DOHH2 (cell line): ENCODE data around the gene ARID5A.

Source experiments
- H3F3A ChIP-seq: fragments of 200-600 bp; sonication (generic), shearing (Covaris generic); 2 replicates; pipeline ENCODE4 v1.6.0; 2016; ENCODE audit warnings: antibody characterized with exemption, mild to moderate bottlenecking; ENCODE audit not compliant: control insufficient read depth, insufficient read depth
- H3K27ac ChIP-seq: fragments of 200-600 bp; sonication (generic); 2 replicates; pipeline ENCODE4 v1.5.1; 2014; ENCODE audit warnings: low read depth, mild to moderate bottlenecking, low read length, moderate library complexity
- H3K27me3 ChIP-seq: fragments of 200-600 bp; sonication (generic); 2 replicates; pipeline ENCODE4 v1.6.1; 2014; ENCODE audit warnings: mild to moderate bottlenecking, low read length, mixed read lengths; ENCODE audit not compliant: control insufficient read depth
- H3K36me3 ChIP-seq: fragments of 200-600 bp; sonication (generic); 2 replicates; pipeline ENCODE4 v1.6.1; 2014; ENCODE audit warnings: mild to moderate bottlenecking, low read length, moderate library complexity, mixed read lengths; ENCODE audit not compliant: control insufficient read depth
- H3K4me1 ChIP-seq: fragments of 200-600 bp; sonication (generic); 2 replicates; pipeline ENCODE4 v1.6.1; 2014; ENCODE audit warnings: mild to moderate bottlenecking, low read length, mixed read lengths; ENCODE audit not compliant: control insufficient read depth
- H3K4me2 ChIP-seq: fragments of 200-600 bp; sonication (generic); 2 replicates; pipeline ENCODE4 v1.6.0; 2014; ENCODE audit warnings: mild to moderate bottlenecking, low read length, moderate library complexity
- H3K4me3 ChIP-seq: fragments of 200-600 bp; sonication (generic); 2 replicates; pipeline ENCODE4 v1.5.1; 2014; ENCODE audit warnings: mild to moderate bottlenecking, low read length, mixed read lengths
- H3K79me2 ChIP-seq: fragments of 200-600 bp; sonication (generic); 2 replicates; pipeline ENCODE4 v1.6.1; 2014; ENCODE audit warnings: mild to moderate bottlenecking, low read length, mixed read lengths; ENCODE audit not compliant: control insufficient read depth
- H3K9me2 ChIP-seq: fragments of 200-600 bp; sonication (generic); replicated peaks from 2 replicates; pipeline ENCODE4 v1.6.1; 2014; ENCODE audit warnings: mild to moderate bottlenecking, low read length, mixed read lengths; ENCODE audit not compliant: control insufficient read depth
- H3K9me3 ChIP-seq: fragments of 200-600 bp; sonication (generic); 2 replicates; pipeline ENCODE4 v1.6.1; 2014; ENCODE audit warnings: antibody characterized with exemption, low read length, mixed read lengths; ENCODE audit not compliant: control insufficient read depth, insufficient read depth
- H4K20me1 ChIP-seq: fragments of 200-600 bp; sonication (generic); 2 replicates; pipeline ENCODE4 v1.6.0; 2014; ENCODE audit warnings: low read depth, mild to moderate bottlenecking, antibody characterized with exemption, low read length, moderate library complexity; ENCODE audit not compliant: control insufficient read depth, insufficient read depth
- CTCF ChIP-seq: fragments of 200-600 bp; sonication (generic); IDR thresholded peaks from one replicate; pipeline ENCODE4 v1.5.1; 2014; ENCODE audit warnings: antibody characterized with exemption, mild to moderate bottlenecking, low read depth, low read length; ENCODE audit not compliant: poor library complexity, severe bottlenecking
- EZH2phosphoT487 ChIP-seq: fragments of 200-600 bp; sonication (generic); IDR thresholded peaks from 2 replicates; pipeline ENCODE4 v1.6.1; 2017; ENCODE audit warnings: borderline replicate concordance, mild to moderate bottlenecking, antibody characterized with exemption, low read length, moderate library complexity, mixed read lengths

ARID5A gene

DNA sequence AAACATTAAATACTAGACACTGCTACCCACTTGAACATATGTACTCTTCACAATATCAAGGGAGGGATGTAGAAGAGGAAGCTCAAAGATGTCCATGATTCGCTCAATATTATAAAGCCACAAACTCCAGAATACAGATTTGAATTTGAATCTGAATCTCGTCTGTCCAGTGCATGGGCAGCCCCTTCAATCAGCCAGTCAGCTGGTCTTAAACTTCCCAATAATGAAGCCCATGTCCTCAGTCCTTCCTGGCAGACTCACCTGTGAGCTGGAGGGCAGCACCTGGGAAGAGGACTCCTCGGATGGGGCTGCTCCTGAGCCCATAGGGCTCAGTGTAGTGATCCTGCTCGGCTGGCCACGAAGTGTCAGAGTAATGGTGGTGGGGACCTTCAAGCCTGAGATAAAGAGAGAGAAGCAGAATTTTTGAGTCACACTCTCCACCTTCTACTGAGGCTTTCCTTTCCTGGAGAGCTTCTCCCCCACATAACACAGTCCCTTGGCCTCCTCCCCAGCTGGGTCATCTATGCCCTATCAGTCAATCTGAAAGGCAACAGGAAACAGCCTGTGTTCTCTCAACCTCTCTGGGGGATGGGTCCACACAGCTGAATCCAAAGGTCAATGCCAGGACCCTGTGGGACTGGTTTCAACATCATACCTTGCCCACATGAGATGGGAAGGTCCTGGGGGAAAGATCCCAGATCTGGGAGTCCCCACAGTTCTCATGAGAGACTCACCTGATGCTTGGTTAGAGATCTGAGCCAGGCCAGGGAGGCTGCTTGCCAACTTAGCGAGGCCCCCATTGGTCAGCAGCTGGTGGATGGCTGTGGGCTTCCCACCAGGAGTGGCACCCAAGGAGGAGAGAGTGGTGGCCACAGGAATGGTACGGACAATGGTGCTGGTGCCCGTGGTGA is 65.1 kb downstream of the ARID5A start:
- Histone ChIP-seq H3K36me3 (peaks cover 91% of the 10 kb centered on the region), H3K4me3 (no peak overlapping the region), H3K4me2 (no peak overlapping the region), H4K20me1 (peaks cover 7% of the 10 kb centered on the region; the same call in 1 of the 2 replicates), H3K27me3 (no peaks in the 10 kb centered on the region), H3K4me1 (no peaks in the 10 kb centered on the region), H3K79me2 (no peaks in the 10 kb centered on the region), H3K9me3 (no peaks in the 10 kb centered on the region), H3K27ac (no peak overlapping the region), H3K9me2 (no peaks in the 10 kb centered on the region), H3F3A (no peaks in the 10 kb centered on the region)
- TF ChIP-seq EZH2phosphoT487 (no peak), CTCF (no peak)
